Activated gamma-delta T cell (primary cell): ENCODE results near the gene HIF1A.
"Not testable (repeated sequence)": the region's sequence is repeated elsewhere in the genome, so short reads cannot be mapped to it uniquely, and the experiment has no call there.

Experiments used
- DNase-seq: peaks from one replicate; lab custom pipeline; 2025; lab: John Stamatoyannopoulos, UW
- total RNA-seq, 2 donors: gene quantifications; one replicate each; lab custom pipeline; 2026; lab: John Stamatoyannopoulos, UW

The HIF1A gene
- total RNA-seq: 173 to 181 reads per million in 2 donors

DNA sequence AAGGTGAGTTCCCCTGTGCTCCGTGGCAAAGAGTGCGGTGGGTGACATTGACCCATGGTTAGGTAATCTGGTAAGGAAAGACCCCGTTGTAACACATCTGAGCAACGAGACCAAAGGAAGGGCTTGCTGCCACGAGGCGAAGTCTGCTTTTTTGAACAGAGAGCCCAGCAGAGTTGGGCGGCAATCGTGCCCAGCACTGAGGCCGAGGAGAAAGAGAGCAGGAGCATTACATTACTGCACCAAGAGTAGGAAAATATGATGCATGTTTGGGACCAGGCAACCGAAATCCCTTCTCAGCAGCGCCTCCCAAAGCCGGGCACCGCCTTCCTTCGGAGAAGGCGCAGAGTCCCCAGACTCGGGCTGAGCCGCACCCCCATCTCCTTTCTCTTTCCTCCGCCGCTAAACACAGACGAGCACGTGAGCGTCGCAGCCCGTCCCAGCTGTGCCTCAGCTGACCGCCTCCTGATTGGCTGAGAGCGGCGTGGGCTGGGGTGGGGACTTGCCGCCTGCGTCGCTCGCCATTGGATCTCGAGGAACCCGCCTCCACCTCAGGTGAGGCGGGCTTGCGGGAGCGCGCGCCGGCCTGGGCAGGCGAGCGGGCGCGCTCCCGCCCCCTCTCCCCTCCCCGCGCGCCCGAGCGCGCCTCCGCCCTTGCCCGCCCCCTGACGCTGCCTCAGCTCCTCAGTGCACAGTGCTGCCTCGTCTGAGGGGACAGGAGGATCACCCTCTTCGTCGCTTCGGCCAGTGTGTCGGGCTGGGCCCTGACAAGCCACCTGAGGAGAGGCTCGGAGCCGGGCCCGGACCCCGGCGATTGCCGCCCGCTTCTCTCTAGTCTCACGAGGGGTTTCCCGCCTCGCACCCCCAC, at the start of gene HIF1A:
Gene HIF1A (plus strand): TSS at position 684 of the 865 bp plus-strand sequence. CDS start 292 bp downstream, outside the sequence.
- peak; percentile 93 for DNase-seq

DNA sequence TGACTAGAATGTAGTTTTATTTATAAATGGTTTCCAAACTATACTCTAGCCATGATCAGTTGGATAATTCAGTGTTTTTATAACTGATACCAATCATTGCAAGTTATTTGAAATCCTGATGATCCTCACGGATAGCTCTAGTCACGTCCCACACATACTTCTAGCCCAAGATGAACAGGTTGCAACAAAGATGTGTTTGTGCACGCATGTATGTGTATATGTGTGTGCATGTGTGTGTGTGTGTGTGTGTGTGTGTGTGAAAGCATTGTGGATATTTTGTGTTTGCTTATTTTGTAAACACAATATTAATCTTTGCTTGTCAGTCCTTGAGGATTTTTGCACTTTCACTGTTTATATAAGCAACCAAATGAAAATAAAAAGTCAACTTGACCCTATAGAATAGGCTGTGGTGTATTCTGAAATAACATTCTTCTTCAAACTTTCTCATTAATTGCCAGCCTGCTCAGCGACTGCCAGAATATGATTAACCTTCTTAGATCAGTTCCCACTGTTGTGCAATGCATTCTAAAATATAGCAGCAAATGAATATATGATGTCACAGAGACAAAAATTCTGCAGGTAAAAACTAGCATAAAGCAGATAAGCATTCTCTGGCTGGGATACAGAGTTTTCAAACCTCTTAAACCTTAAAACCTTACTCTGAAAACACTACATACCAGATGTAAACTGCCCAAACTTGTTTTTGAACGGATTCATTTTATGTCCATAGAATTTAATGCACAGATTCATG, 48.8 kb upstream of the HIF1A start:
- no peak for DNase-seq

DNA sequence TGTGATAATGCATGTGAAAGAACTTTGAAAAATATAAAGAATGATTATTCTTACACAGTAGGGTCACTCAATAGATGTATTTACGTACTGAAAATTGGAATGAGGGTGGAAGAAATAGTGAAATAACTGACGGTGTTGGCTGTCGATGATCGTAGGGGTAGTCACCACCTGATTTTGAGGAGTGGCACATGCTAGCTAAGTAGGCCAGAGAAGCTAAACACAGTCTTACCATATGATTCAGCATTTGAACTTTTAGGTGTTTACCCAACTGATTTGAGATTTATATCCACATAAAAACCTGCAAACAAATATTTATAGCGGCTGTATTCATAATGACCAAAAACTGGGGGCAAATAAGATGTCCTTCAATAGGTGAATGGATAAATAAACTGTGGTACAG, 47.6 kb upstream of the HIF1A start:
- no peak for DNase-seq

DNA sequence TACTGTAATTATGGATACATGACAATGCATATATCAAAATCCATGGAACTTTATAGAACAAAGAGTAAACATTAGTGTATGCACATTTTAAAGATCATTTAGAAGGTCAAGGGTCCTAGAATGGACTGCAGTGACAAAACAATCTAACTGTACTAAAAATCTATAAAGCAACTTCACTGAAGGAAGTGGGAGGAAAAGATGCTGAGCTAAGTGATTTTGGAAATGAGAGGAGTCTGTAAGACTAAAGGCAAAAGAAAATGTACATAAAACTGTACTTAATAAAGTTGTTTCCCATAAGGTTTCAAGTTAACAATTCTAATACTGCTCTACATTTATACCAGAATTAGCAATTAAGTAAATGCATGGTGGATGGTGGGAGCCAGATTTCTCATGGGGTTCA, 46.9 kb upstream of the HIF1A start:
- no peak for DNase-seq

DNA sequence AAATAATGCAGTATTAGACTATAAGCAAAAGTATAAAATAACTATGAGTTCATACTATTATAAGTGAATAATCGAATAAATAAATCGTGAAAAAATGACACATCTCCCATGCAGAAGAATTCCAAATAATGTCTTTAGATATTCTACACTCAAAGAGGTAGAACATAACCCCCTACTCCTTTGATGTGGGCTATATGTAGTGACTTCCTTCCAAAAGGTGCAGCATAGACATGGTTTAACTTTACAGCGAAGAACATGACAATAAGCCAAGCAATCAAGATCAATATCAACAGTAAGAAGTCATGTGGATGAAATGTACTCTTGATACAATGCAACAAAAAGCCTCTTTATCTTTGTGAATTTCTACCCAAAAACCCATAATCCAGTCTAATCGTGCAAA, 46.0 kb upstream of the HIF1A start:
- no peak for DNase-seq

DNA sequence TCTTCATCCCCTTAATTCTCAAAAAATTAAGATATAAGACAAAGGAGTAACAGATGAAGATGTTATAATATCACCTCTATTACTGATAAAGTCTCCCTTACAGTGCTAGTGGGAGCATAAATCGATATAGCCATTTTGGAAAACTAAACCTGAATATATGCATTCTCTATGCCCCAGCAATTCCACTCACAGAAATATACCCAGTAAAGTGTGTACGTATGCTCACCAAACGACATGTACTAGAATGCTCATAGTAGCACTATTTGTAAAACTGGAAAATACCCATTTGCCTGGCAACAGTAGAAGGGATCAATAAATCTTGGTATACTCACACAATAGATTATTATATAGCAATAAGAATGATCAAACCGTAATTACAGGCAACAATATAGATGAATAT, 44.0 kb upstream of the HIF1A start:
- DNase-seq: no peak

DNA sequence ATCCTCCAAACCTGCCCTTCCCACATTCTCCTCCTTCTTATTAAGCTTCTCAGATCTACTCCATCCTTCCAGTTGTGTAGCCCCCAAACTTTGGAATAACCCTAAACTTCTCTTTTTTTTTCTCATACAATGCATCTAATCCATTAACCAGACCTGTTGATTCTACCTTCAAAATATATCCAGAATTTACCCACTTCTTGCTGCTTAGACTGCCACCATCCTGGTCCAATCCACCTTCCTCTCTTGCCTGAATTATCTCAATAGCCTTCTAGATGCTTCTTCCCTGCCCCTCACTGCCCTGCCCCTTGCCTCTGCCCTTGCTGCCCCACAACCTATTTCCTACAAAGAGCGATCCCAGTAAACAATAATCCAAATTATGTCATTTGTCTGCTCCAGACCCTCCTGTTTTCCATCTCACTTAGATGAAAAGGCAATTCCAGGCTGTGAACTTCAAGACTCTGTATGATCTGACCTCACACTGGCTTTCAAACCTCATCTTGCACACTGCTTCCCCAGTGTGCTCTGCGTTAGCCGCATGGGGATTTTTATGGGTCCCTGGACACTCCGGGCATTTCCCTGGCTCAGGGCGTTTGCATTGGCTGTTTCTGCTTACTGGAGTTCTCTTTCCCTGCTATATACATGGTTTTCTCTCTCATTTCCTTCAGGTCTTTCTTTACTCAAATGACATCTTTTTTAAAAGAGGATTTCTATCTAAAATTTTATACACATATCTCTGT, 42.6 kb upstream of the HIF1A start:
- no peak for DNase-seq

DNA sequence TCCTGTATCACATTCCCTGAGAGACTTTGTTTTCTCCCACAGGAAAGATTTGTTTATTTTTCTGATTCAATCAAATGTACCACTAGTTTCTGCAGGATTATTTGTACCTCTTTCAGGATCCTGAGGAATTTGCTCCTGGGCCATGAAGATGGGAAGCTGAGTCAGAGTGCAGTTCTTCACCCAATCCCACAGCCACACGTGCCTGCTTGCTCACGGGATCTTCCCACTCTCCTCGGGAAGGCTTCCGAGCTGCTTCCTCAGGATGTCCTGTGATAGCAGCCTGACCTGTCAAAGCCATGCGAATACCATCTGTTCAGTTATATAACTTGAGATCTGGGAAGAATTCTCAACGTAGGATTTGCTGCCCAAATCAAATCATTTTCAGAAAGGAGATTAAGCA, 41.8 kb upstream of the HIF1A start:
- DNase-seq: no peak

DNA sequence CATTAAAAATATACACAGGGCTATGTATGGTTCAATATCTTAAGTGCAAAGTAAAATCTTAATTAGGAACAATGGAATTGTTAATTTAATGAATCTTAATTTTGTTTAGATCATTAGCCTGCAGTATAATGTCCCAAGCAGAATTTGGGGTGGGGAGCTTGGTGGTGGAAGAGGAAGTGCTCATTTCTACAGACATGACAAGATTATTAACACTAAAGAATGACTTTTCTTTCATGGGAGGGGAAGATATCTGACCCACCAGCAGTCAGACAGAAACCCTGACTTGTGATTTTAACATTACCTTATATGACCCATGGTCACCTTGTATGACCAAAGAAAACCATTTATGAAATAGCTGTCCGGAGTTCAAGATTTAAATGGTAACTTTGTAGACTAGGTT, 41.3 kb upstream of the HIF1A start:
- no peak for DNase-seq

DNA sequence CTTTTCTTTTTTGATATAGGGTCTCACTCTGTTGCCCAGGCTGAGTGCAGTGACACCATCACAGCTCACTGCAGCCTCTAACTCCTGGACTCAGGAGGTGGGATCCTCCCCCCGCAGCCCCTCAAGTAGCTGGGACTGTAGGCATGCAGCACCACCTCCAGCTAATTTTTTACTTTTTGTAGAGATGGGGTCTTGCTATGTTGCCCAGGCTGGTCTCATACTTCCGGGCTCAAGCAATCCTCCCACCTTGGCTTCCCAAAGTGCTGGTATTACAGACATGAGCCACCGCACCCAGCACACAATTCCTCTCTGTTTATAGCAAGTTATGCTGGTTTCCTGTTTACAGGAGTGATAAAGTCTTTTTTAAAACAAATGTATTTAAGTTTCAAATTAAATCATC, 39.5 kb upstream of the HIF1A start:
- no peak for DNase-seq

DNA sequence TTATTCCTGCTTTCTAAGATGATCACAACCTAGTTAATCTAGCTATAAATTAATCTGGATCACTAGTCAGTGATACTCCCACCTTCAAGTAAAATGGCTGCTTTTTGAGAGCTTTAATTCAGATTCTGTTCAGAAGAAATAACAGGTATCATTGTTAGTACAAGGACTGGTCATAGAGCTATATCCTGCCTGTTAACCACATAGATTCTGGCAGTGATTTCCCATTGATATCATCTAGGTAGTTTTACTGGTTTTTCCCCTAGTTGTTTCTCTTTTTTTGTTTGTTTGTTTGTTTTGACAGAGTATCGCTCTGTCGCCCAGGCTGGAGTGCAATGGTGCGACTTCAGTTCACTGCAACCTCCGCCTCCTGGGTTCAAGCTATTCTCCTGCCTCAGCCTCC, 39.0 kb upstream of the HIF1A start:
- no peak for DNase-seq

DNA sequence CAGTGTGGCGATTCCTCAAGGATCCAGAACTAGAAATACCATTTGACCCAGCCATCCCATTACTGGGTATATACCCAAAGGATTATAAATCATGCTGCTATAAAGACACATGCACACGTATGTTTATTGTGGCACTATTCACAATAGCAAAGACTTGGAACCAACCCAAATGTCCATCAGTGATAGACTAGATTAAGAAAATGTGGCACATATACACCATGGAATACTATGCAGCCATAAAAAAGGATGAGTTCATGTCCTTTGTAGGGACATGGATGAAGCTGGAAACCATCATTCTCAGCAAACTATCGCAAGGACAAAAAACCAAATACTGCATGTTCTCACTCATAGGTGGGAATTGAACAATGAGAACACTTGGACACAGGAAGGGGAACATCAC, 37.2 kb upstream of the HIF1A start:
- not testable (repeated sequence) for DNase-seq

DNA sequence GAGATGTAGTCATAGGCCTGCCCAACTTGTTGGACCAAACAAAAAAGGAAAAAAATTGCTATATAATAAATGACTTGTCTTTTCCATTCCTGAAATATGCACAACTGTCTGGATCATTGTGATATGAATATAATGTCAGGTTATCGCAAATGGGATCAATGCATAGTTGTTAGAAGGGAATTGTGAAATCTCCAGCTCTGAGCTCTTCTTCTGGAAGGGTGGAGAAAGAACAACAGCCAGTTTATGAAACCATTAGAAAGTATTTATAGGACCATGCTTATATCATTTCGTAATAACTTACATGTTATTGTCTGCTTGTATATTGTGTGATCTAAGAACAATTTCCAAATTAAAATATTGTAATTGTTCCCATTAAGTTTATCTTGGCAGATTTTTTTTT, 35.7 kb upstream of the HIF1A start:
- no peak for DNase-seq

DNA sequence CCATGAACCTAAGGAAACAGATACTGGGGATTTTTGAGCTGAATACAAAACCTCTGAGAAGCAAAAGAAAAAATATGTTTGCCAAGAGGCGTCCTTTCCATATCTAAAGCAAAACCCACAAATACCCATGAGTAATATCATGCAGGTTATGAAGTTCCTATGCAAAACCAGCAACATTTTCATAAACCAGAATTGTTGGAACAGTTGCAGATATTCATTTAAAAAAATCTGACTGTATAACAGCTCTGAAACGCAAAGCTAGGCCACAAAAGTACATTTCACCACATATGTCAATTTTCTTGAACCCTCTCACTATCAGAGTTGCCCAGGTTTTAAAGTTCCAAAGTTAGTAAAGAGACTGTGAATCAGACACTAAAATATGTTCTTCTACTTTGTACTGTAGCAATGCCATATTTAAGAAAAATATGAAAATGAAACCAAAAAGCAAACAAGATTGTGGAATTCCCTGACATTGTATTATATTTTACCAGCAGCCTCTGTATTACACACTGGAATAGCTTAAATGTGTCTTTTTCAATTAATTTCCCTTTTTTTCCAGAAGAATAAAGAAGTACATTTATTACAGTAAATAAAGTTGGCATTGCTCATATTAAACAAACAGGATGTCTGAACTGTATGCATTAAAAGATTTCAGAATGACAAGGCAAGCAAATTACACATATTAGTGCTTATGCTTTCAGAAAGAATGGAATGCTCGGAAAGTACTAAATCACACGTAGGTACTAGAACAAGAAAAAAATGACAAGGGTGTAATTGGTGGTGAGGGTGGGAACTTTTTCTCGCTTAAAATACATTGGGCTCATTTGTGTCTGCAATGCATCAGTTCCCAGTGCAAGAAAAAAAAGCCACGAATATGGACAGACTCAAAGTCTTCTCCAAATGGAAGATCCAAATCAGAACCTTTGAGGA, 33.6 kb upstream of the HIF1A start:
- no peak for DNase-seq

DNA sequence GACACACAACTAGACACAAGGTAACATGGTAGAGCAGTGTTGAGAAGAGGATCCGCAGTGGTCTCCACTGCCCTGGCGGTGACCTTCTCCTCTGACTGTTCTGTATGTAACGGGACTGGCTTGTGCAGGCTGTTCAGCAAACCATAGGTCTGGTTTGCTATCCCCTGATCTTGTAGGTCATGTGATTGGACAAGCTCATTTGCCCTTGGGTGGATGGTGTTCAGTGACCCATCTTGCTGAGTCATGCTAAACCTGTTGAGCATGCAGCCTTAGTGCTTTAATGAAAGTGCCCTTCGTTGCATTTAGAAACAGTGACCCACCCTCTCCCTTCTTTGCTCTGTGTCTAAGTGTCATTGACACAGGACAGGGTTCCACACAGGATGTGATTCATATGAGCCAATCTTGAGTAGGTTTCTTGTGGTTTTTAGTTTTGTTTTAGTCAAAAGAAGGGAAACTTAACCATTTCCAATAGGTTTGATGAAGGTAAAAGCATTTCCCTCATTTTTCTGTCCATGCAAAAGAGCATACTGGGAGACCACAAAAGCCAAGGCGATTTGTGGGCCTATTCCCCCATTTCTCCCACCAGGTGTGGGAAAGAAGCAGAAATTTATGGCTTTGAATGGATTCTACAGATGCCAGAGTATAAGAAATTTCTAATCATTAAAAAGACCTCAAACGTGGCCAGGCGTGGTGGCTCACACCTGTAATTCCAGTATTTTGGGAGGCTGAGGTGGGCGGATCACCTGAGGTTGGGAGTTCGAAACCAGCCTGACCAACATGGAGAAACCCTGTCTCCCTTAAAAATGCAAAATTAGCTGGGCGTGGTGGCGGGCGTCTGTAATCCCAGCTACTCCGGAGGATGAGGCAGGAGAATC, 32.6 kb upstream of the HIF1A start:
- DNase-seq: no peak

DNA sequence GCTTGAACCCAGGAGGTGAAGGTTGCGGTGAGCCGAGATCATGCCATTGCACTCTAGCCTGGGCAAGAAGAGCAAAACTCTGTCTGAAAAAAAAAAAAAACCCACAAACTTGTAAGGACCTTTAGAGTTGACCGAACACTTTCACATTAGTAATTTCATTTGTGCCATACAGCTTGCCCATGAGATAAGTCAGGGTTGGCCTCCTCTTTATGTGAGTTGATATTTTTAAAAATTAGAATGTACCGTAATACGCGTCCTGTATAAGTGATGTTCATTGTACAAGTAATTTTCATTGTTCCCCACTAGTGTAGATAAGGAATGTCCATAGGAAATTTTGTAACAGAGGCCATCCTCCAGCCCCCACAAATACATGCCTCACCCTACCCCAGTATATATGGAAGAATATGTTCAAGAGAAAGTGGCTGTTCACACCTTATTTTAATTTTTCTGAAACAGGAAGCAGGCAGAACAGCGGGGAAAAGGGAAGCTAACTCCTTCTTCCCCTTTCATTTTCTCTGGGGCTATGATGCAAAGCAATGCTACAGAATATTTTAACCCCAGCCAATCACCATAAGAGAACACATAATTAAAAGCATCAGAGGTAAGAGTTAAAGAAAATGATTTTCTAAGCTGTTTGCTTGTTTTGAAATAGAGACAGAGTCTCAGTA, 31.9 kb upstream of the HIF1A start:
- DNase-seq: no peak

DNA sequence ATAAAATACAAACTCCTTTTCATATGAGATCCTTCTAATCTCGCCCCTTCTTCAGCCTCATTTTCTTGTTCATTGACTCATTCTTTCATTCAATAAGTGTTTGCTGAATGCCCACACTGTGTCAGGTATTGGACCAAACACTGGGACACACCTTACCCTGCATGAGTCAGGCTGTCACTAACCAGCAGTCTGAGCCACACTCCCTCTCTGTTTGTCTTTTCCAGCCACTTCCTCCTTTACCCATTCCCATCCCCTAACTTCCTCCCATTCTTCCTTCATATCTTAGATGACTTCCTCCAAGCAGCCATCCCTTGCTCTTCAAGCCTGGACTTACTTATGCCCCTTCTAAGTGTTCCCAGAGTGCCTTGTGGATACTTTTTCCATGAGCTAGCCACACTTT, 27.0 kb upstream of the HIF1A start:
- DNase-seq: no peak

DNA sequence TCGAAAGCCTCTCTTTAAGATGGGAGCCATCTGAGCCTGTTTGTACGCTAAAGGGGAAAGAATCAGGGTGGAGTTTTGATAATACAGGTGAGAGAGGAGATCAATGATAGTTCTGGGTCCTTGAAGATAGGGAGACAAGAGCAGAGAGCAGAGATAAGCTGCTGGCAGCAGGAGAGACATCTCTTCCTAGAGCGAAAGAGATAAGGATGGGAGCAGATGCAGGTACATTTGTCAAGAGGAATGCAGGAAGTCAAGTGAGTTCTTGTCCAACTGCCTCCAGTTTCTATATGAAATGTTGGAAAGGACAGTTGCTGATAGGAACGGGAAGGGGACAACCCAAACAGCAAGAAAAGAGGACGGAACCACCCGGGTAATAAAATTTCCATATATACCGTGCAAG, 24.7 kb upstream of the HIF1A start:
- no peak for DNase-seq

DNA sequence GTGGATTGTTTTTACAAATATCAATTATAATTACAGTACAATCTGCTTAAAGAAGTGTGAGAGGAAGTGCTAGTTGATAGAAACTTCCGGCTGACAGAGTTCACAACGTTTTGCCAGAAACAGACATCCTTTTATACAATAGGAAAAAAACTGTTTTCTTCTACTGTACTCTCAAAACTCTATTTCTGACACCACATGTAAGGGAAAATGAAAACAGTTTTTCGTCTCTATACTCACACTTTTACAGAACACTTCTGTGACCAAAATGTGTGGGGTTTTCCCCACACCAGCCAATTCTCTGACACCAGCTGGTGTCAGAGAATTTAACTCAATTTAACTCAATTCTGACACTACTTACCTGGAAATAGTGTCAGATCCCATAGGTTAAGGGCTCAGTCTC, 24.2 kb upstream of the HIF1A start:
- no peak for DNase-seq

DNA sequence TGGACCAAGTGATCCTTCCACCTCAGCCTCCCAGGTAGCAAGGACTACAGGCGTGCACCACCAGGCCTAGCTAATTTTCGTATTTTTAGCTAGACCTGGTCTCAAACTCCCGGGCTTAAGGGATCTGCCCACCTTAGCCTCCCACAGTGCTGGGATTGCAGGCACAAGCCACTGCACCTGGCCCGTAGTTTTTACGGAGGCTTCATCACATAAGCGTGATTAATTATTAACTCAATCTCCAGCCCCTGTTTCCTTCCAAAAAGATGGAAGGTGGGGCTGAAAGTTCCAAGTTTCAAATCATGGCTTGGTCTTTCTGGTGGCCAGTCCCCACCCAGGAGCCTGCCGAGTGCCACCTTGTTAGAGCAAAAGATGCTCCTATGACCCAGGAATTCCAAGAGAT, 22.5 kb upstream of the HIF1A start:
- DNase-seq: no peak
